ENCODE results near the gene MRPS35. TPM values are rescaled to one million over a fixed set of nuclear protein-coding genes. Genes with fewer than 3 reads are reported as not detected.

MRPS35 gene
- total and polyA plus RNA-seq, 2 experiments from 2014 or later = 58.1 to 58.7 TPM

- no peak for ATAC-seq
- H3K36me3 ChIP-seq (ENCODE audit: insufficient read depth) = 0 out of 2 replicates have a peak, but pooled peaks cover 4% of the 10 kb centered on the region
- Mint-ChIP-seq H3K9me3 (no peaks in the 10 kb centered on the region), H3K4me3 (no peak overlapping the region), H3K36me3 (ENCODE audit: low read depth) (peaks cover 1% of the 10 kb centered on the region; the same call in 2 of the 3 replicates), H3K27me3 (ENCODE audit: insufficient read depth, low read depth, poor library complexity) (no peaks in the 10 kb centered on the region), H3K27ac (no peak overlapping the region), H3K4me1 (no peaks in the 10 kb centered on the region)
- TF ChIP-seq EZH2phosphoT487 (IDR thresholded peaks at IDR 0.05; ENCODE audit: unreplicated experiment) (no peak), ETS1 (IDR thresholded peaks at IDR 0.05) (no peak), REST (IDR thresholded peaks at IDR 0.05; ENCODE audit: unreplicated experiment) (no peak), EZH2 (IDR thresholded peaks at IDR 0.05; ENCODE audit: low read depth, unreplicated experiment) (no peak), NANOG (IDR thresholded peaks at IDR 0.05; ENCODE audit: borderline replicate concordance) (no peak)
- no peaks in the 10 kb centered on the region for H3K4me1 ChIP-seq (ENCODE audit: insufficient read depth)
- H3K4me3 ChIP-seq = no peak overlapping the region
- H3K79me2 ChIP-seq (replicated peaks; ENCODE audit: insufficient read depth) = no peaks in the 10 kb centered on the region
- no peaks in the 10 kb centered on the region for H3K9me2 ChIP-seq (ENCODE audit: insufficient read depth)
- H3K27me3 ChIP-seq (ENCODE audit: insufficient read depth) = no peaks in the 10 kb centered on the region
- H3K4me2 ChIP-seq = no peak overlapping the region
- no peaks in the 10 kb centered on the region for H4K20me1 ChIP-seq (replicated peaks; ENCODE audit: insufficient read depth)
- no peak for DNase-seq (ENCODE audit: low spot score)
- no peaks in the 10 kb centered on the region for H3F3A ChIP-seq (replicated peaks; ENCODE audit: low read depth)
- H2AFZ ChIP-seq = no peak overlapping the region
- H3K27ac ChIP-seq (ENCODE audit: low read depth) = no peak overlapping the region
Measured at GRCh38 chr12:27674989-27675388, 35.6 kb upstream of the MRPS35 start.

GRCh38 chr12:27680619-27681018, 30.0 kb upstream of the MRPS35 start:
- no peaks in the 10 kb centered on the region for H3K27me3 Mint-ChIP-seq (ENCODE audit: insufficient read depth, low read depth, poor library complexity)
- no peak overlapping the region for H3K4me2 ChIP-seq
- no peaks in the 10 kb centered on the region for H3K4me1 ChIP-seq (ENCODE audit: insufficient read depth)
- no peaks in the 10 kb centered on the region for H3K27me3 ChIP-seq (ENCODE audit: insufficient read depth)
- ATAC-seq (no peak), DNase-seq (ENCODE audit: low spot score) (no peak)
- H3K27ac Mint-ChIP-seq = no peak overlapping the region
- H3K79me2 ChIP-seq (replicated peaks; ENCODE audit: insufficient read depth) = no peaks in the 10 kb centered on the region
- no peaks in the 10 kb centered on the region for H3K9me2 ChIP-seq (ENCODE audit: insufficient read depth)
- no peak overlapping the region for H2AFZ ChIP-seq
- no peaks in the 10 kb centered on the region for H3K9me3 Mint-ChIP-seq
- 0 out of 2 replicates have a peak, but pooled peaks cover 4% of the 10 kb centered on the region for H3K36me3 ChIP-seq (ENCODE audit: insufficient read depth)
- H3K4me3 ChIP-seq = no peak overlapping the region
- H4K20me1 ChIP-seq (replicated peaks; ENCODE audit: insufficient read depth) = no peaks in the 10 kb centered on the region; the same call in 1 of the 2 replicates
- H3K4me1 Mint-ChIP-seq = no peaks in the 10 kb centered on the region
- peaks cover 9% of the 10 kb centered on the region; the same call in 2 of the 3 replicates for H3K36me3 Mint-ChIP-seq (ENCODE audit: low read depth)
- H3K4me3 Mint-ChIP-seq = no peak overlapping the region
- H3F3A ChIP-seq (replicated peaks; ENCODE audit: low read depth) = no peaks in the 10 kb centered on the region
- no peak overlapping the region for H3K27ac ChIP-seq (ENCODE audit: low read depth)
- TF ChIP-seq ZNF114 (CRISPR knock-in tag; IDR thresholded peaks at IDR 0.05) (no peak), CTCF (conservative IDR thresholded peaks at IDR 0.05; ENCODE audit: low read depth in 2 of 2) (no peak), REST (IDR thresholded peaks at IDR 0.05; ENCODE audit: unreplicated experiment) (no peak), JUNB (IDR thresholded peaks at IDR 0.05; ENCODE audit: unreplicated experiment) (no peak), NANOG (IDR thresholded peaks at IDR 0.05; ENCODE audit: borderline replicate concordance) (no peak), ETS1 (IDR thresholded peaks at IDR 0.05) (no peak)
